Effector memory CD8-positive, alpha-beta T cell (primary cell): ENCODE data around the gene BST2.

ENCODE experiments used
- ATAC-seq: fragments of 150-1000 bp; cut with Tn5 transposase; replicated peaks from 2 replicates; pipeline ENCODE4 v1.10.0; 2021; ENCODE audit warnings: mild to moderate bottlenecking, moderate library complexity
- DNase-seq, 3 experiments: peaks; one replicate each; pipeline ENCODE4 v3.0.0; 2021
- H3K27ac Mint-ChIP-seq, 2 donors: one replicate each; pipeline ENCODE4 v1.8.0; 2022; ENCODE audit warnings: mild to moderate bottlenecking in 2 of 2, mixed read lengths in 2 of 2, moderate library complexity in 2 of 2
- H3K27me3 Mint-ChIP-seq, 2 donors: one replicate each; pipeline ENCODE4 v1.8.0; 2022; ENCODE audit warnings: mixed read lengths in 2 of 2
- H3K36me3 Mint-ChIP-seq: one replicate; pipeline ENCODE4 v1.8.0; 2022; ENCODE audit warnings: mild to moderate bottlenecking, moderate library complexity, mixed read lengths; ENCODE audit not compliant: insufficient read depth
- H3K4me1 Mint-ChIP-seq, 2 donors: one replicate each; pipeline ENCODE4 v1.8.0; 2022; ENCODE audit warnings: low read depth in 2 of 2, mixed read lengths in 2 of 2
- H3K4me3 Mint-ChIP-seq, 2 donors: one replicate each; pipeline ENCODE4 v1.8.0; 2022; ENCODE audit warnings: mild to moderate bottlenecking in 2 of 2, mixed read lengths in 2 of 2, moderate library complexity in 2 of 2
- H3K9me3 Mint-ChIP-seq, 2 donors: one replicate each; pipeline ENCODE4 v1.8.0; 2022; ENCODE audit warnings: mixed read lengths in 2 of 2

Gene BST2

GRCh38 chr19:17359905-17360800, 45.3 kb downstream of the BST2 start:
- ATAC-seq (no peak), DNase-seq (no peak)
- Mint-ChIP-seq H3K27ac (no peak overlapping the region), H3K4me1 (no peaks in the 10 kb centered on the region), H3K27me3 (peaks cover 5 to 21% of the 10 kb centered on the region in 2 donors), H3K4me3 (no peak overlapping the region), H3K36me3 (no peaks in the 10 kb centered on the region), H3K9me3 (no peaks in the 10 kb centered on the region)

DNA sequence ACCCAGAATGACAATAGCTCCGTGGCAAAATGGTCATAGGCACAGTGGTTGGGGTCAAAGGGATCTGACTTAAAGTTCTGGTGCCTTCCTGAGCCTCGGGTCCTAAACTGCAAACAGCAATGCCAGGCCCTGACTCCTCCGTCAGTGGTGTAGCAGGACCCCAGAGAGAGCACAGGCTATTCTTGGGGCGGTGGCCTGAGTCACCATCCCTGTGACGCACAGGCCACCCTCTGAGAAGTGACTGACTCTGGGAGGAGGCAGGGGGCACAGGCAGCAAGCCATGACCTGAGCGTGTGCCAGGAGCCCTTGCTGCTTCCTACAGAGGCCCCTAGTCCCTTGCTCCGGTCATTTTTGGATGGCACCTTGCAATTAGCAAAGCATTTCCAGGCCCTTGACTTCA, 47.0 kb downstream of the BST2 start:
- H3K27me3 Mint-ChIP-seq = peaks cover 7 to 18% of the 10 kb centered on the region in 2 donors
- H3K9me3 Mint-ChIP-seq = no peaks in the 10 kb centered on the region
- ATAC-seq (no peak), DNase-seq (no peak)
- H3K4me3 Mint-ChIP-seq = no peak overlapping the region
- no peak overlapping the region for H3K27ac Mint-ChIP-seq
- H3K36me3 Mint-ChIP-seq = no peaks in the 10 kb centered on the region
- no peaks in the 10 kb centered on the region for H3K4me1 Mint-ChIP-seq

- Mint-ChIP-seq H3K27me3 (peaks cover 13 to 23% of the 10 kb centered on the region in 2 donors), H3K27ac (no peak overlapping the region), H3K4me1 (no peaks in the 10 kb centered on the region), H3K36me3 (no peaks in the 10 kb centered on the region), H3K4me3 (no peak overlapping the region), H3K9me3 (no peaks in the 10 kb centered on the region)
- no peak for ATAC-seq
- DNase-seq = no peak
These were observed 47.7 kb downstream of the BST2 start for GRCh38 chr19:17357724-17358123.

- no peak overlapping the region for H3K27ac Mint-ChIP-seq
- no peak overlapping the region for H3K4me3 Mint-ChIP-seq
- ATAC-seq (no peak), DNase-seq (no peak)
- peaks cover 19% of the 10 kb centered on the region in 2 donors for H3K27me3 Mint-ChIP-seq
- H3K9me3 Mint-ChIP-seq = no peaks in the 10 kb centered on the region
- no peaks in the 10 kb centered on the region for H3K4me1 Mint-ChIP-seq
- H3K36me3 Mint-ChIP-seq = no peaks in the 10 kb centered on the region
These were observed 48.3 kb downstream of the BST2 start for GRCh38 chr19:17357078-17357666.

DNA sequence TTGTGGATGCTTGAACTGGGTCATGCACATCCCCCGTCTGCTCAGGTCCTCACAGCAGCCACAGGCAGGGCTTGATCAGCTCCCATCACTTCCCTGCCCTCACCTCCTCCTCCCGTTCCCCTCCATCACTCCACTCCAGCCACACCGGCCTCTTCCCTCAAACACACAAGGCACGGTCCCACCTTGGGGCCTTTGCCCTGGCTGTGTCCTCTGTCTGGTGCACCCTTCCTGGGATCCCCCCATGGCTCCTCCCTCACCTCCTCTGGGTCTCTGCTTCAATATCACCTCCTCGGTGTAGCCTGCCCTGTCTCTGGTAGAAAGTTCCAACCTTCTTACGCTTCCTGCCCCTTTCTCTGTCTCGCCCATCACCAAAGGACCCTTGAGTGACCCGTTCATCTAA, 52.0 kb downstream of the BST2 start:
- H3K27me3 Mint-ChIP-seq = peaks cover 26 to 48% of the 10 kb centered on the region in 2 donors
- ATAC-seq = no peak
- no peak for DNase-seq
- no peaks in the 10 kb centered on the region for H3K9me3 Mint-ChIP-seq
- peaks cover 0 to 3% of the 10 kb centered on the region in 2 donors for H3K4me1 Mint-ChIP-seq
- no peaks in the 10 kb centered on the region for H3K36me3 Mint-ChIP-seq
- H3K4me3 Mint-ChIP-seq = no peak overlapping the region
- no peak overlapping the region for H3K27ac Mint-ChIP-seq
